PC-9 (cell line): ENCODE data around the gene SMIM5.

Experiments used
- CTCF ChIP-seq: fragments of 200-600 bp; sonication (generic); conservative IDR thresholded peaks from 2 replicates; pipeline ENCODE4 v1.6.1; 2017; ENCODE audit warnings: mixed run types, antibody characterized with exemption, mild to moderate bottlenecking, moderate library complexity
- EZH2 ChIP-seq: fragments of 200-600 bp; sonication (generic); IDR thresholded peaks from 2 replicates; pipeline ENCODE4 v1.8.0; 2017; ENCODE audit warnings: antibody characterized with exemption, low read depth

- TF ChIP-seq EZH2, result no peak
- no peak for TF ChIP-seq CTCF
Measured at GRCh38 chr17:75641343-75641742, 8.1 kb downstream of the SMIM5 start.
